Breast epithelium (tissue), 4 donors: ENCODE results near the gene FARP2. TPM values are rescaled to one million over a fixed set of nuclear protein-coding genes. Genes with fewer than 3 reads are reported as not detected.

Experiments used
- DNase-seq, 2 donors: peaks; one replicate each; pipeline ENCODE4 v3.0.0-alpha.2; 2019; ENCODE audit warnings: low spot score in 2 of 2
- H3K27ac ChIP-seq, 2 donors: fragments of 200-600 bp; sonication (generic) in 1 of 2; one replicate each; pipeline ENCODE4 v1.5.1; 2016 to 2019; ENCODE audit warnings: mild to moderate bottlenecking in 1 of 2
- H3K27me3 ChIP-seq, 2 donors: fragments of 200-600 bp; sonication (generic) in 1 of 2; one replicate each; pipeline versions ENCODE4 v1.5.1 to v1.6.0; 2017 to 2019; ENCODE audit warnings: control low read depth in 1 of 2, mild to moderate bottlenecking in 1 of 2
- H3K36me3 ChIP-seq: fragments of 200-600 bp; one replicate; pipeline ENCODE4 v1.5.1; 2019
- H3K4me1 ChIP-seq, 2 donors: fragments of 200-600 bp; sonication (generic); one replicate each; pipeline ENCODE4 v1.5.1; 2016 to 2019; ENCODE audit warnings: control low read depth in 1 of 2
- H3K4me3 ChIP-seq, 3 donors: fragments of 200-600 bp; sonication (generic); 1 replicate in 2 of 3; 2 replicates in 1 of 3; pipeline ENCODE4 v1.5.1; 2016 to 2019; ENCODE audit warnings: mild to moderate bottlenecking in 3 of 3, moderate library complexity in 2 of 3
- H3K9me3 ChIP-seq, 2 donors: fragments of 200-600 bp; sonication (generic) in 1 of 2; one replicate each; pipeline ENCODE4 v1.5.1; 2016 to 2019; ENCODE audit warnings: control low read depth in 1 of 2
- CTCF ChIP-seq, 3 donors: fragments of 450-650 bp; IDR thresholded peaks; one replicate each; pipeline ENCODE4 v1.5.1; 2016 to 2017; ENCODE audit warnings: antibody characterized with exemption in 3 of 3, mild to moderate bottlenecking in 3 of 3, moderate library complexity in 3 of 3
- POLR2A ChIP-seq: fragments of 450-650 bp; IDR thresholded peaks from one replicate; pipeline ENCODE4 v1.6.1; 2016; ENCODE audit warnings: antibody characterized with exemption, mild to moderate bottlenecking, moderate library complexity
- POLR2AphosphoS5 ChIP-seq, 3 donors: sonication (generic); formaldehyde crosslinking; IDR thresholded peaks; one replicate each; pipeline ENCODE4 v1.6.1; 2017; ENCODE audit warnings: antibody characterized with exemption in 3 of 3
- intact Hi-C: fragments of 100-400 bp; cut with DNase I; formaldehyde crosslinking; loops from one replicate; pipeline ENCODE4 v1.15.1; 2023; ENCODE audit warnings: low total_unique reads
- total RNA-seq, 3 donors: library from RNA; depleted of rRNA; stranded (reverse); fragments of >200 nt; gene quantifications; one replicate each; pipeline ENCODE4 v1.1.0, GENCODE V29; 2016

Gene FARP2
- total RNA-seq, 3 donors from 2014 or later: 34.4 to 43.3 (median 40.3) TPM

GRCh38 chr2:241489733-241490680 lies 133.9 kb downstream of the FARP2 start:
- H3K27me3 ChIP-seq: no peaks in the 10 kb centered on the region
- H3K4me3 ChIP-seq: no peak overlapping the region
- H3K27ac ChIP-seq: no peak overlapping the region
- H3K9me3 ChIP-seq: no peaks in the 10 kb centered on the region
- TF ChIP-seq POLR2AphosphoS5 (IDR thresholded peaks at IDR 0.05): no peak
- TF ChIP-seq CTCF (IDR thresholded peaks at IDR 0.05): no peak
- TF ChIP-seq POLR2A: no peak
- no peaks in the 10 kb centered on the region for H3K4me1 ChIP-seq
- no peak for DNase-seq
- intact Hi-C loops: no loop called here
- H3K36me3 ChIP-seq: no peaks in the 10 kb centered on the region

- Histone ChIP-seq H3K9me3 (no peaks in the 10 kb centered on the region), H3K4me3 (no peak overlapping the region), H3K27ac (no peak overlapping the region), H3K4me1 (no peaks in the 10 kb centered on the region), H3K36me3 (no peaks in the 10 kb centered on the region), H3K27me3 (no peaks in the 10 kb centered on the region)
- no peak for TF ChIP-seq CTCF (IDR thresholded peaks at IDR 0.05)
- TF ChIP-seq POLR2A: no peak
- no peak for TF ChIP-seq POLR2AphosphoS5 (IDR thresholded peaks at IDR 0.05)
- no peak for DNase-seq
- intact Hi-C loops: no loop called here
These were observed 134.9 kb downstream of the FARP2 start for GRCh38 chr2:241490825-241491506.

- H3K36me3 ChIP-seq: no peaks in the 10 kb centered on the region
- H3K9me3 ChIP-seq: no peaks in the 10 kb centered on the region
These were observed 135.6 kb downstream of the FARP2 start for GRCh38 chr2:241491549-241492173.

GRCh38 chr2:241492174-241492565 lies 136.1 kb downstream of the FARP2 start:
- no peak overlapping the region for H3K4me3 ChIP-seq
- no peaks in the 10 kb centered on the region for H3K9me3 ChIP-seq
- intact Hi-C loops: no loop called here
- H3K36me3 ChIP-seq: no peaks in the 10 kb centered on the region
- no peaks in the 10 kb centered on the region for H3K4me1 ChIP-seq
- no peaks in the 10 kb centered on the region for H3K27me3 ChIP-seq
- H3K27ac ChIP-seq: no peak overlapping the region
- TF ChIP-seq POLR2AphosphoS5 (IDR thresholded peaks at IDR 0.05) (no peak), CTCF (IDR thresholded peaks at IDR 0.05) (no peak), POLR2A (no peak)
- no peak for DNase-seq

More at GRCh38 chr2:241491549-241492173, 135.6 kb downstream of the FARP2 start:
- DNase-seq: no peak
- Histone ChIP-seq H3K27me3 (no peaks in the 10 kb centered on the region), H3K27ac (no peak overlapping the region), H3K4me1 (no peaks in the 10 kb centered on the region), H3K4me3 (no peak overlapping the region)
- TF ChIP-seq CTCF (IDR thresholded peaks at IDR 0.05) (no peak), POLR2A (no peak), POLR2AphosphoS5 (IDR thresholded peaks at IDR 0.05) (no peak)
- intact Hi-C loops: no loop called here
